AG04449 (cell line): ENCODE results near the gene ADGRF5.

Experiments used
- CTCF ChIA-PET: fragments of 350-600 bp; formaldehyde crosslinking; extraction: SDS; loops from one replicate; lab custom pipeline; 2021; ENCODE audit warnings: antibody characterized with exemption; lab: Yijun Ruan, JAX
- POLR2A ChIA-PET: fragments of 400-600, 350-600 bp; formaldehyde crosslinking; extraction: SDS; loops from one replicate; lab custom pipeline; 2020; ENCODE audit warnings: antibody characterized with exemption, inconsistent platforms; lab: Yijun Ruan, JAX
- DNase-seq: peaks from one replicate; pipeline ENCODE4 v3.0.0-alpha.2; 2010; ENCODE audit warnings: low read depth, low spot score
- H3K4me3 ChIP-seq: 2 replicates; pipeline ENCODE4 v1.5.1; 2011; ENCODE audit warnings: low read depth, mild to moderate bottlenecking, control low read depth, low read length
- TF ChIP-seq, protein P1 (sequence below): IDR thresholded peaks from one replicate; pipeline ENCODE4 v1.5.1; 2011; ENCODE audit warnings: mild to moderate bottlenecking, moderate library complexity, low read length, control low read depth, inconsistent platforms; ENCODE audit not compliant: insufficient read depth; ENCODE audit errors: missing control alignments

Gene ADGRF5

DNA sequence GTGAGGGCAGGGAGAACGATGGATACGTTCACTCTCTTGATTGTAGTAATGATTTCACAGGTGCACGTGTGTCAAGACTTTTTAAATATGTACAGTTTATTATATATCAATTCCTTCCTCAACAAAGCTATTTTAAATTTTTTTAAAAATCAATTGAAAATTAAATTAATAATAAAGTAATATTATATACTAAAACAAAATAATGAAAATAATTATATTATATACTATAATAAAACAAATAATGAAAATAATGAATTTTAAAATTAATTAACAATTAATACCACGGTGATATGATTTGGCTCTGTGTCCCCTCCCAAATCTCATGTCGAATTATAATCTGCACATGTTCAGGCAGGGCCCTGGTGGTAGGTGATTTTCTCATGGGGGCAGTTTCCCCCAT is 42.7 kb downstream of the ADGRF5 start:
- H3K4me3 ChIP-seq: no peak overlapping the region
- TF ChIP-seq, protein P1, sequence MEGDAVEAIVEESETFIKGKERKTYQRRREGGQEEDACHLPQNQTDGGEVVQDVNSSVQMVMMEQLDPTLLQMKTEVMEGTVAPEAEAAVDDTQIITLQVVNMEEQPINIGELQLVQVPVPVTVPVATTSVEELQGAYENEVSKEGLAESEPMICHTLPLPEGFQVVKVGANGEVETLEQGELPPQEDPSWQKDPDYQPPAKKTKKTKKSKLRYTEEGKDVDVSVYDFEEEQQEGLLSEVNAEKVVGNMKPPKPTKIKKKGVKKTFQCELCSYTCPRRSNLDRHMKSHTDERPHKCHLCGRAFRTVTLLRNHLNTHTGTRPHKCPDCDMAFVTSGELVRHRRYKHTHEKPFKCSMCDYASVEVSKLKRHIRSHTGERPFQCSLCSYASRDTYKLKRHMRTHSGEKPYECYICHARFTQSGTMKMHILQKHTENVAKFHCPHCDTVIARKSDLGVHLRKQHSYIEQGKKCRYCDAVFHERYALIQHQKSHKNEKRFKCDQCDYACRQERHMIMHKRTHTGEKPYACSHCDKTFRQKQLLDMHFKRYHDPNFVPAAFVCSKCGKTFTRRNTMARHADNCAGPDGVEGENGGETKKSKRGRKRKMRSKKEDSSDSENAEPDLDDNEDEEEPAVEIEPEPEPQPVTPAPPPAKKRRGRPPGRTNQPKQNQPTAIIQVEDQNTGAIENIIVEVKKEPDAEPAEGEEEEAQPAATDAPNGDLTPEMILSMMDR: no peak
- ChIA-PET CTCF (no interaction called here), POLR2A (no interaction called here)
- DNase-seq: no peak

DNA sequence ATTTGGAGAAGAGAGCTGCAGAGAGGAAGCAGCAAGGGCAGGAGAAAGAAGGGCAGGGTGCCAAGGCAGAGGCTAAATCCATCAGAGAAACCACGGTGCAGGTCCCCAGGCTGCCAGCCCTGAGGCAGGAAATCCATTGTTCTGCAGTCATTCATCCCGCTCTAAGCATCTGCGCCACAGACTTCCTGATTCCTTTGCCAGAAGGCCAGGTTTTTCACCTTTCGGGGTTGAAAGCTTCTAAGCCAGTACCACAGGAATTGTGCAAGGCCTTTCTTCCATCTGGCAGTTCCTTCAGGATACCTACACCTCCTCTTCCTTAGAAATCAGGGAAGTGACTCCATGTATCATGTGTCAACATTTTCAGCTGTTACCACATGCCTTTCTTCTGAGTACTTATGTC is 45.6 kb downstream of the ADGRF5 start:
- POLR2A ChIA-PET: no interaction called here
- TF ChIP-seq, protein P1: no peak
- H3K4me3 ChIP-seq: no peak overlapping the region
- DNase-seq: no peak
- CTCF ChIA-PET: no interaction called here

- TF ChIP-seq, protein P1: no peak
- no peak for DNase-seq
- H3K4me3 ChIP-seq: no peak overlapping the region
- POLR2A ChIA-PET: no interaction called here
- CTCF ChIA-PET: no interaction called here
Observed at GRCh38 chr6:46867411-46867810, 54.3 kb downstream of the ADGRF5 start.

DNA sequence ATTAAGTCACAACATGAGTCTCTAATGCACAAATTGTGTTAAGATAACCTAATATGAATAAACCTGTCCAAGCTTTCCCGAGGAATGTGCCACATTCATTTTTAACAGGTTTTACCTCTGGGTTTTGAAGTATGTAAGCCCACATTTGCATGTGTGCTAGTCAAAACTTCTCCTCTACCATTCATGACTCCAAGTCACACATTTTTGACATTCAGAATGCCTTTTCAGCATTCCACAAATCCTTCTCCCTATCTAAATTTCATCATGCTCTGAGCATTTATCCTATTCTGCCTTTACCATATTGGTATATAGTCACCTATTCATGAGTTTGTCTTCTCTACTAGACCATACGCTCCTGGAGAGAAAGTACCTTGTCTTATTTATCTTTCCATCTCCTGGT is 56.5 kb downstream of the ADGRF5 start:
- DNase-seq: no peak
- ChIA-PET POLR2A (no interaction called here), CTCF (interaction anchor here (1.3 kb wide), 1 partner anchor 10 kb away, joined by 6 read pairs; no protein-coding TSS in a partner anchor)
- TF ChIP-seq, protein P1: no peak
- H3K4me3 ChIP-seq: no peak overlapping the region

DNA sequence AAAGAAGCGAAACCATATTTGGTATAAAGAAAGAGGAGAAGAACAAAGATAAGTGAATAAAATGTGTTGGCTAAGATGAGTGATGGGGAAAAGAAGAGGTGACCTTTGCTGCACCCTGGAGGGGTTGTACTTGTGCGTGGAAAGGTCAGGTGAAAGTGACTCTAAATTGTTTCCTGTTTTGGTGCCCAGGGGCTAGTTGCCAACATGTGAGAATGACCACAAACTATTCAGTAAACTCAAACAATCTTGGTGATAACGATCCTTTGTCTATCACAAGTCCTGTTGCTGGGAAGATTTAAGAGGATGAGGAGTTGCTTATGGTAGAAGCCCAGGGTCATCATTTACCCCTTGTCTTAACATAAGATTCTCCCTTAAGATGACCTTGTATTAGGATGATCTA is 57.9 kb downstream of the ADGRF5 start:
- TF ChIP-seq, protein P1: no peak
- no peak overlapping the region for H3K4me3 ChIP-seq
- DNase-seq: no peak
- ChIA-PET CTCF (interaction anchor here (1.3 kb wide), 1 partner anchor 8 kb away, joined by 6 read pairs; no protein-coding TSS in a partner anchor), POLR2A (no interaction called here)

GRCh38 chr6:46862381-46862780 is 59.4 kb downstream of the ADGRF5 start:
- TF ChIP-seq, protein P1: no peak
- ChIA-PET POLR2A (no interaction called here), CTCF (no interaction called here)
- H3K4me3 ChIP-seq: no peak overlapping the region
- DNase-seq: no peak
